HG02943 (cell line): ENCODE data around the gene TMEM219.
"Not testable (repeated sequence)": the region's sequence is repeated elsewhere in the genome, so short reads cannot be mapped to it uniquely, and the experiment has no call there.

ENCODE experiments used
- ATAC-seq: cut with Tn5 transposase; IDR thresholded peaks from one replicate; pipeline ENCODE4 v1.9.1; 2021; ENCODE audit warnings: mild to moderate bottlenecking, low read depth, moderate library complexity; ENCODE audit not compliant: unreplicated experiment

TMEM219 gene

DNA sequence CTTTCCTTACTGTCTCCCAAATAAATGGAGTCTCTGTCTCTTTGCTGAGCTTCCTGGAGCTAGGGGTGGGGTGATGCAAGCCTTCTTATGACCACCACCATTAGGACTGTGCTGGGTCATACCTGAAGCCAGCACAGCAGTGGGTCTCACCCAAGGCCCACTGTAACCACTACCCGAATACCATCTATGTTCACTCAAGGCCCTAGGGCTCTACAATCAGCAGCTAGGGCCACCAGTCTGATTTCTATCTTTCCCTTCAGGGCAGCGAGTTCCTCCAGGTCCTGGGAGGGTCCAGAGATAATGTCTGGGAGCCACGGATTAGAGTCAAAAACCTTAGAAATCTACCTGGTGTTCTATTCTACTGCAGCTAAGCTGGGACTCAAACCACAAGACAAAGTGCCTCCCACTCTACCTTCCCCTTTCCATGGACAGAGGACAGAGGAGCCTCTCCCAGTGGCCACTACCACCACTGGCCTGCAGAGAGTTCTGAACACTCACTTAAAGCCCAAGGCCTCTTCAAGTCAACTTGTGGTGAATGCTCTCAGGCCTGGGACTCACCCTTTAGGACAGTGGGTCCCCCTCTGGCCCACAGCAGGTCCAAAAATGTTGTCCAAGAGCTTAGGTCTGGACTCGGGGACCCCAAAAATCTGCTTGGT, 10.9 kb upstream of the TMEM219 start:
- ATAC-seq: no peak

DNA sequence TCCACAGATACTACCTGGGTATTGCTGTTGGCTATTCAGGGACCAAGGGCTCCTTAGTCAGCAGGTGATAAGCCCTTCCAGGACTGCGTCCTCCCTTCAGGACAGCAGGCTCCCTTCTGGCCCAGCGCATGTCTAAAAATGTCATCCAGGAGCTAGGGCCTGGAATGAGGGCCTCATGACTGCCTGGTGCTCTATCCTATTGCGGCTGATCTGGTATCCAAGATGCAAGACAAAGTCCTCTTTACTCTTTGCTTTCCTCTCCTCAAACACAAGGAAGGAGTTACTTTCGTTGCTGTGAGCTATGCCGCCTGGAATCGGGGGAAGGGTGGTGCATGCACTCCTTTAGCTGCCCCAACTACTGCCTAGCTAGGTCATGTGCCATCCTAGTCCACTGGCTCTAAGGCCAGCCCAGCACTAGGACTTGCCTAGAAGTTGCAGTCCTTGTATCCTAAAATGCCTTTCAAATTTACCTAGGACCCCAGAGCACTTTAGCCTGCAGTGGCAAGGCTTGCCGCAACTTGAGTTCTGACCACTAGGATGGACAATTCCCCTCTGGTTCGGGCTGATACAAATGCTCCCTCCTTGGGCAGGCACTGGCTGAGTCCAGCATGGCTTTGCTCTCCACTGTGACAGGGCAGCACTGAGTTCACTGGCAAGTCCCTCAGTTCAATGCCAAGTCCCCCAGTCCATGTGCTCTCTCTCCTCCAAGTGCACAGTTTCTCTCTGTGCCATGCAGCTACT, 10.1 kb upstream of the TMEM219 start:
- no peak for ATAC-seq

DNA sequence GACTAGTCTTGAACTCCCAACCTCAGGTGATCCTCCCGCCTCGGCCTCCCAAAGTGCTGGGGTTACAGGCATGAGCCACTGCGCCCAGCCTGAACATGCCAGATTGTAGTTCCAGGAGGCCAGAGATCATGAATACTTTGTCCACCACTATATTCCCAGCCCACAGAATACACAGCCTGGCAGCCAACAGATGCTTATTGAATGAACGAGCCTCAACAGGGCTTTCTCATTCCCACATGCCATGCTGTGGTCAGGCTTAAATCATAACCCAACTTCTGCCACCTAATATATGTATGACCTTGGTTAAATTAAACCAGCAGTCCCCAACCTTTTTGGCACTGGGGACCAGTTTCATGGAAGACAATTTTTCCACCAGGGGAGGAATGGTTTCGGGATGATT, 3.1 kb upstream of the TMEM219 start:
- ATAC-seq: no peak

DNA sequence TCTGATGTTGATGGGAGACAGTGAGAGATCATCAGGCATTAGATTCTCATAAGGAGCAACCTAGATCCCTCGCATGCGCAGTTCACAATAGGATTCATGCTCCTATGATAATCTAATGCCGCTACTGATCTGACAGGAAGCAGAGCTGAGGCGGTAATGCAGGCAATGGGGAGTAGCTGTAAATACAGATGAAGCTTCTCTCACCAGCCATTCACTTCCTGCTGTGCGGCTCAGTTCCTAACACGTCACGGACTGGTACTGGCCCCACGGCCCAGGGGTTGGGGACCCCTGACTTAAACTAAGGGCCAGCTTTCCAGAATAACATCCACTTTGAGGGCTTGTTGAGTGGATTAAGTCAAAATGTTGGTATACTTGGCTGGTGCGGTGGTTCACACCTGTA, 2.6 kb upstream of the TMEM219 start:
- ATAC-seq: no peak

DNA sequence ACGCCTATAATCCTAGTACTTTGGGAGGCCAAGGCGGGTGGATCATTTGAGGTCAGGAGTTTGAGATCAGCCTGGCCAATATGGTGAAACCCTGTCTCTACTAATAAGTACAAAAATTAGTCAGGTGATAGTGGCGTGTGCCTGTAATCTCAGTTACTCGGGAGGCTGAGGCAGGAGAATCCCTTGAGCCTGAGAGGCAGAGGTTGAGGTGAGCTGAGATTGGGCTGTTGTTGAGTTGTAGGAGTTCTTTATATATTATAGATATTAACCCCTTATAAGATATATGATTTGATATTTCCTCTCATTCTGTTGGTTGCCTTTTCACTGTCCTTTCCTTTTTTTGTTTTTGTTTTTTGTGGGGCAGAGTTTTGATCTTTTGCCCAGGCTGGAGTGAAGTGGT, 2.1 kb upstream of the TMEM219 start:
- not testable (repeated sequence) for ATAC-seq

DNA sequence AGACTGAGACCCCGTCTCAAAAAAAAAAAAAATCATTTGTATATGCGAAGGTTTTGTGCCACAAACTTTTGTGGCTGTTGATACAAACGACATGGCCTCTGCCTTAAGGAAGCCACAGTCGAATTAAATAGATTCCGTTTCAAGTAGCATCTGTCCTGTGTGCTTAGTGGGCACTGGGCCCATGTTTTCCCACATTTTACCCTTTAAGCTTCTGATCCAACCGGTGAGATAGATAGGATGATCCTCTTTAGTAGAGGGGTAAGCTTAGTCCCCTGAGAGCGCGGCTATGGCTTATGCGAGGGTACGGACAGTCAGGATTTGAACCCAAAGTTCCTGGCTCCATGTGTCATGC, 776 bp upstream of the TMEM219 start:
- no peak for ATAC-seq

DNA sequence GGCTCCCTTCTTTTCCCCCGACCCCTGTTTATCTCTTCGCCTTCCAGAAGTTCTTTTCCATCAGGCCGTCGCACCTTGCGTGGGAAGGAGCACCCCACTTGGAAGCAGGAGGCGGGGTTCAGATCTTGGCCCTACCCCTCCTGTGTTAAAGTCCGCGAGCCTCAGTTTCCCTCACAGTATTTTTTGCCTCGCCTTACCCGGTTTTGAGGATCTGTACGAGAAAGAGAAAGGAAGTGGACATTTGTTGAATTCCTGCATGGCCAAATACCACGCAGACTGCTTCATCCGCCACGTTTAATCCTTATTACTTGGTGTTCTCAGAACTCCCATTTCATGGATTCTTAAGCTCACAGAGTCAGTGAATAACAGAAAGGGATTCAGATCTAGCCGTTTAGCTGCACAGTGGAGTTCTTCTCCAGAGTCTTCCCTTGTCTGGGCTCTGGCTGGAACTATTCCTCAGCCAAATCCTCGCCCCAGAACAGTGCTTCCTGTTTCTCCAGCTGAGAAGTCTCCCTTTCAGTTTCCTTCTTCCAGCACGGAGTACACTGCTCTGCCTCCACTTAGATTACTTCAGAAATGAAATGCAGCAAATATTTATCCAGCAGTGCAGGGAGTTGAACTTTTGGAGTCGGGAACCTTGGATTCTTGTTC, 590 bp downstream of the TMEM219 start:
- no peak for ATAC-seq

DNA sequence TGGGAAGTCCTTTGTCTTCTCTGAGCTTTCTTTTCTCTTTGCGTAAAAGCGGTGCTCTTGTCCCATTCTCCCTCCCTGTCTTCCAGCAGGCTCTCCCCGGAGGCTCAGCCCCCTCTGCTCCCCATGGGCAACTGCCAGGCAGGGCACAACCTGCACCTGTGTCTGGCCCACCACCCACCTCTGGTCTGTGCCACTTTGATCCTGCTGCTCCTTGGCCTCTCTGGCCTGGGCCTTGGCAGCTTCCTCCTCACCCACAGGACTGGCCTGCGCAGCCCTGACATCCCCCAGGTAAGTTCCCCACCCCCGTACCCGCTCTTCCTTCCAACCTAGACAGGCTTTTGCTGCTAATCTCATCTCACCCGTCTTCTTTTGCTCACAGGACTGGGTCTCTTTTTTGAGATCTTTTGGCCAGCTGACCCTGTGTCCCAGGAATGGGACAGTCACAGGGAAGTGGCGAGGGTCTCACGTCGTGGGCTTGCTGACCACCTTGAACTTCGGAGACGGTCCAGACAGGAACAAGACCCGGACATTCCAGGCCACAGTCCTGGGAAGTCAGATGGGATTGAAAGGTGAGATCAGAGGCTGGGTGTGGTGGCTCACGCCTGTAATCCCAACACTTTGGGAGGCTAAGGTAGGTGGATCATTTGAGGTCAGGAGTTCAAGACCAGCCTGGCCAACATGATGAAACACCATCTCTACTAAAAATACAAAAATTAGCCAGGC, 1.3 kb downstream of the TMEM219 start:
- no peak for ATAC-seq

DNA sequence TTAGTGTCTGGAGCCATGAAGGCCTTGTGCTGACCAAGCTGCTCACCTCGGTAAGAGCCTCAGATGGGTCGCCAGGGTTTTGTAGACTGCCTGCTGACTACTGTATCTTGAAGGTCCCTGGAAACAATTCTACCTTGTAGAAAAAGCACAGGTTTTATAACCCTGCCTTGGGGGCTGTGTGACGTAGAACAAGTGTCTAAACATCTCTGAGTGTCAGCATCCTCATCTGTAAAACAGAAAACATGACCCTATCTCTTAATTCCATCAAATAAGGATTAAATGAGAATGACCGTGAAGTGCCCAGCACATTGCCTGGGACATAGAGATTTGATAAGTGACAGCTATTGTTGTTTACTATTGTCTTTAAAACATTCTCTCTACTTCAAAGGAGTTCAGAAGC, 6.3 kb downstream of the TMEM219 start:
- ATAC-seq: no peak

DNA sequence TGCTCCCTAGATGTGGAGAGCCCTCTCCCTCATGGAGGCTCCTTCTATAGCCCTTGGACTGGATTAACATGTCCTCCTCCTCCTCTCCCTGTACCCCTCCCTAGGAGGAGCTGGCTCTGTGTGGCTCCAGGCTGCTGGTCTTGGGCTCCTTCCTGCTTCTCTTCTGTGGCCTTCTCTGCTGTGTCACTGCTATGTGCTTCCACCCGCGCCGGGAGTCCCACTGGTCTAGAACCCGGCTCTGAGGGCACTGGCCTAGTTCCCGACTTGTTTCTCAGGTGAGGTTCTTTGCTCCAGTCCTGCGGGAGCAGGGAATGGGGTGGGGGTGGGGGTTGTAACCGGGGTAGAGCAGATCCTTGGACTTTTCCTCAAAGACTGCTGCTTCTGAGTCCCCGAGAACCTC, 9.4 kb downstream of the TMEM219 start:
- ATAC-seq: no peak

DNA sequence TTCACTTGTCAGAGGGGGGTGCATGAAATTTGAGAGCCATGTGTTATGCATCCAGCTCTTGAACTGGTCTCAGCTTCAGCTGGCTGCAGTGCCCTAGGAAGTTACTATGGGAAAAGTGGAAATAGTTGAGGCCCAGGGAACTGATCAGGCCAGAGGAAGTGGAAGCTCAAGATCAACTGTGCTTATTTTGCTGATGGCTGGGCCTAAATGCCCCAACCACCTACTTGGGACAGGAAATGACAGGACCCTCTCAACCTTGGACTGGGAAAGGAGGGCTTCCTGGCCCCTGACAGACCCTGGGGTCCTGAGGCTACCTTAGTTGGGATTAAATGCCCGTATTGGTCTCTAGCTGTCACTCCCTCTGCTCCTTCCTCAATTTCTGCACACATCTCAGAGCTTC, 10.6 kb downstream of the TMEM219 start:
- ATAC-seq: no peak

DNA sequence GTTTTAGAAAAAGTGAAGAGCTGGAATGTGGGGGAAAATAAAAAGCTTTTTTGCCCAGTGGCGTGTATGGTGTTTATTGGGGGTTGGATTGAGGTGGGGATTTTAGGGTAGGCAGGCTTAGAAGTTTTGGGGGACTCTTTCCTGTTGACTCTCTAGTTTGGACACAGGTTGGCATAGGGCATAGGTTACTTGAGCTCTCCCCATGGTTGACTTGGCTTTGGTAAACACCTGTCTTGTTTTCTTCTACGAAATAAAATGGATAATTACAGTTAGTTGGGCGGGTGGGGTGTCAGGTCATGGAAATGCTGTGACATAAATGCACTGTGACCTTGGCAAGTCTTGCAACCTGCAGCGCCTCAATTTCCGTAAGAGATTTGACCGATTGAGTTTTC, 11.1 kb downstream of the TMEM219 start:
- no peak for ATAC-seq

DNA sequence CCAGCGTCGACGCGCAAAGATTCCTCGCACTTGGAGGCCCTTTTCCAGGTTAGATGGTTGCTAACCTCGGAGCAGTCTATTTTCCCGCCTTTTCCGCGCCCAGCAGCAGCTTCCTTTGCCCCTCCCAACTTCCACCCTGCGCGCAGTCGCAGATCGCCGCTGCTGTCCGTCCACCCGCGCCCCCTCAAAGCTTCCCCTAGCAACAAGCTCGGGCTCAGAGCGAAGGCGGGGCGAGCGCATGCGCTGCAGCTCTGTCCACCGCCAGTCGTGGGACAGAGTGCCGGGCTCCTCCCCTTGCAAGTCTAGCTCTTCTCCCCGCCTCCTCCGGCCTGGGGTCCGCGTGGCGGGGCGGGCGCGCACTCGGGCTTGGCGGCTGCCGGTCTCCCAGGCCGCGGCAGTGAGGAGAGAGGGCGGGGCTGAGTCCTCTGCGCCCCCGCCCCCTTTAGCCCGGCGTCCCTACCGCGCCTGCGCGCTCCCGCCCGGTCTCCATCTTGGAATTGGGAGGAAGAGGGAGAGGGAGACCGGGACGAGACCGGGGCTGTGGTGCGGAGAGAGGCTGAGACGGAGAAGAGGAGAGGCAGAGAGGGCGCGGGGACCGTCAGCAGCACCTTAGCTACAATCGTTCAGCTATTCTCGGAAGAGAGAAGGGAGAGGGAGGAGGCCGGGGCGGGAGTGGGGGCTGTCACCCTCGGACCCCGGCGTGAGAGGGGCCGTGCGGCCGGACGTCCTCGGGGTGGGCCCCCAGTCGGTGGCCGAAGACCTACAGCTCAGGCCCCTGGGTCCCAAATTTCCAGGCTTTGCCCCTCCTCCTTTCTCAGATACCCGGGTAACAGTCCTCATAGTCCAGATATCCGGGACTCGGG, 11.7 kb downstream of the TMEM219 start, which contains the start of gene TAOK2:
Gene TAOK2, plus strand, starts transcription at position 485 of the 863 bp plus-strand sequence. CDS start 3,905 bp downstream, outside the sequence.
- ATAC-seq: peak; percentile 92

DNA sequence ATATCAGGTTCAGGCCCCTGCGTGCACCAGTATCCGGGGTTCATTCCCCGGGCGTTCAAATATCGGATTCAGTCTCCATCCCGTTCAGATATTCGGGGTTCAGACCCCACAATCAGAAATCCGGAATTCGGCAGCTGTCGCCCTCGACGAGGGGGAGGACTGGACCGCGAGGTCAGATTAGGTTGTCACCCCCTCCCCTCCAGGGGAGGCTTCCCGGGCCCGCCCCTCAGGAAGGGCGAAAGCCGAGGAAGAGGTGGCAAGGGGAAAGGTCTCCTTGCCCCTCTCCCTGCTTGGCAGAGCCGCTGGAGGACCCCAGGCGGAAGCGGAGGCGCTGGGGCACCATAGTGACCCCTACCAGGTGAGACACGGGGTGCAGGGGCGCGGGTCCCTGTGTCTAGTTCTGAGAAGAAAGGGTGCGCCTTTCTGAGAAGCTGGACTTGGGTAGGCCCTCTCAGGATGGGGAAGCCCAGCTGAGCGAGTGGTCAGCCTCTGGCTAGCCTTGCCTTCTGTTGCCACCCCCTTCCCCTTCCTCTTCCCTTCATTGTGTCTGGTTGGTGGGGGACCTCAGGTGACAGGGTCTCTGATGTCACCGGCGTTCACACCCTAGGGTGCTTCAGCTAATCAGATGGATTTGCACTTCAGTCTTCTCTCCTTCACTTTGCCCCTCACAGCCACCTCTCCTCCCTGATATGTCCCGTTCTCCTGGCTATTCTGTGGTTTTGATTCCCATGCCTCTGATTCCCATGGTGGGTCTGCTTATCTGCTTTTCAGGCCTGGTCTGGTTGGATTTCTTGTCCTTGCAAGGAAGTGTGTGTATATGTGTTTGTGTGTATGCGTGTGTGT, 12.6 kb downstream of the TMEM219 start:
- no peak for ATAC-seq

DNA sequence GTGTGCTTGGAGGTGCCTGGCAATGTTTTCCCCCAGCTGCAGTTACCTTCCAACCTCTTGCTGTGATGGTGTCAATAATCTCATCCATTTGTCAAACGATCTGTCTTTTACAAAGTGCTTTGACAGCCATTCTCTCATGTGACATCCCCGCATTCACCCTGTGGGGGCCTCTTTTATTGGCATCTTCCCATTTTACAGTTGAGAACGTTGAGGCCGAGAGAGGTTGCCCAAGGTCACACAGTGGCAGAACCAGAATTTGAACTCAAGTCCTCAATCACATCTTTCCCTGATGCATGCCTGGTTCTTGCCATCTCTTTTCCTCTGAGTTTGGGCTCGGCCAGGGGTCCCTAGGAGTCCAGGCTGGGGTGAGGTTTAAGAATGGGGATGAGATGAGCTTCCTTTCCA, 13.3 kb downstream of the TMEM219 start:
- ATAC-seq: no peak

DNA sequence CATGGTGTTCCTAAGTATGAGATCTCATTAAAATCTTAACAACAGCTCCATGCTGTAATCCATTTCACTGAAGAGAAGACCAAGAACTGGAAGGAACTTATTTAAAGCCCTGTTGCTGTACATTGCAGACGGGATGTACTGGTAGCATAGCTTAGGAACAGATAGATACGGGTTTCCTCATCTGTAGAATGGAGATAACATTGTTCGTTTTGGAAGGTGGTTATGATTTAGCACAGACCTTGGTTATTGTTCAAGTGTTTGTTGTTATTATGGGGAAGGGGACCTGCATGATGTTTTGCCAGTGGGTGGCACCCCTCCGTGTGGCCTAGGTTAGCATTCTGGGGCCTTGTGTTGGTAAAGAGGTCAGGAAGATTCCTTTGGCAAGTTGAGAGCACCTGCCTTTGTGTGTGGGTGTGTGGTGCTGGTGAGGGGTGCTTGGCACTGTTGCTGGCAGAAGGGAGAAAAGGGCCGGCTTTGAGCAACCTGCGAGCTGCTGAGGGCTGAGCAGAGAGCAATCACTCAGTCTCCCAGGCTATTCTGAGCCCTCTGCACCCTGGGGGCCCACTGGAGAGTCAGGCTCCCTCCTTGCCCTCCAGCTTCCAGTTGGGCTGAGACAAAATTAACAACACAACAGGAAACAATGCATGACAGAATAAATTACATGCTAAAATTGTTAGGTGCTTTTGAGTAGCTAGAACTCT, 14.1 kb downstream of the TMEM219 start:
- ATAC-seq: no peak

DNA sequence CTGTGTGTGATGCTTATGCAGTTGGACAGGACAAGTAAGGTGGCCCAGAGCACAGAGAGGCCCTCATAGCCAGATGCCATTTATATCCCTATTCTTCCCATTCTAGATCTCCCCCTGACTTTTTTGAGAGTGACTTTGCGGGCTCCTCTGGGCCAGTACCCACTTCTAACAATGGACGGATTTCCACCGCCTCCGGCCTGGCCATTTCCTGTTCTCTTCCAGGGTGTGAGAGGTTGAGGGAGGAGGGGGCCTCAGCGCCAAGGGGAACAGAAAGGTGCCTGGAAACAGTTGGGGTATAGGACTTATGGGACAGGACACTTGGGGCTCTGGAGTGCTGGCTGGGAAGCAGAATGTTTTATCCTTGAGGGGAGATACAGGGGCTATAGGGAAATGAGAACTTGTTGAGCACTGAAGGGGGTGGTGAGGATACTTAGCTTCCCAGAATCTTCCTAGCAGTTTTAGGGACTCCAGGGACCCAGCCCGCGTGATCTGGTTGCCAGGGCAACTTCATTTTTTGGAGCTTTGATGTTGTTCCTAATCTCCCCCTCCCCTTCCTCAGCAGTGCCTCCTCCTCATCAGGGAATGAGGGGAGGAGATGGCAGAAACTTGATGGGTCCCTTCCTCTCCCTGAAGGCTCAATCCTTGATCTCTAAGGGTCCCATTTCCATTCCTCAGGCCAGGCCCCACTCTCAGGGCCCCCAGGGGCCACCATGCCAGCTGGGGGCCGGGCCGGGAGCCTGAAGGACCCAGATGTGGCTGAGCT, 15.4 kb downstream of the TMEM219 start:
- ATAC-seq: no peak

DNA sequence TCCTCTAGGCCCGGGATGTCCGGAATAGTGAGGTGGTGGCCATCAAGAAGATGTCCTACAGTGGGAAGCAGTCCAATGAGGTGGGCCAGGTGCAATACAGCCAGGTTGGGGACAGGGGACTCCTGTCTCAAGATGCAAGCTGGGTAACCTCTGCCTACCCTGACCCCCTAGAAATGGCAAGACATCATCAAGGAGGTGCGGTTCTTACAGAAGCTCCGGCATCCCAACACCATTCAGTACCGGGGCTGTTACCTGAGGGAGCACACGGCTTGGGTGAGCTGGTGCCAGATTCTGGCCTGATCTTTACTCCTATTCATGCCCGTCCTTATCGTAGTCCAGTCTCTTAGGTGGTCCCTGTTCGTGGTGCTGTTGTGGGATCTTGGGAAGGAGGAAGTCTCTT, 16.2 kb downstream of the TMEM219 start:
- no peak for ATAC-seq
